WTC11 (cell line): ENCODE measurements around the gene TRPV6.

Experiments used
- ATF2 ChIP-seq: sonication (generic); formaldehyde crosslinking; IDR thresholded peaks from 2 replicates; pipeline ENCODE4 v1.8.1; 2022; ENCODE audit warnings: low read depth, missing genetic modification reagents, borderline replicate concordance
- CTCF ChIP-seq: fragments of 200-600 bp; IDR thresholded peaks from 2 replicates; pipeline ENCODE4 v1.8.0; 2022; ENCODE audit warnings: antibody characterized with exemption
- E2F4 ChIP-seq: sonication (generic); formaldehyde crosslinking; IDR thresholded peaks from 2 replicates; pipeline ENCODE4 v1.8.1; 2022; ENCODE audit warnings: low read depth, mild to moderate bottlenecking, moderate library complexity, missing genetic modification reagents, borderline replicate concordance
- ELF4 ChIP-seq: sonication (generic); formaldehyde crosslinking; IDR thresholded peaks from 2 replicates; pipeline ENCODE4 v1.8.1; 2022; ENCODE audit warnings: low read depth, mild to moderate bottlenecking, moderate library complexity, missing genetic modification reagents
- FOXP1 ChIP-seq: sonication (generic); formaldehyde crosslinking; IDR thresholded peaks from 2 replicates; pipeline ENCODE4 v1.8.0; 2022; ENCODE audit warnings: missing genetic modification reagents, mild to moderate bottlenecking, moderate library complexity, borderline replicate concordance
- ZNF232 ChIP-seq: sonication (generic); formaldehyde crosslinking; IDR thresholded peaks from 2 replicates; pipeline ENCODE4 v1.8.0; 2022; ENCODE audit warnings: mild to moderate bottlenecking, missing genetic modification reagents
- TF ChIP-seq, protein P1 (sequence below): sonication (generic); formaldehyde crosslinking; IDR thresholded peaks from 2 replicates; pipeline ENCODE4 v1.8.0; 2022; ENCODE audit warnings: mild to moderate bottlenecking, missing genetic modification reagents
- TF ChIP-seq, protein P2 (sequence below): sonication (generic); formaldehyde crosslinking; IDR thresholded peaks from 2 replicates; pipeline ENCODE4 v1.8.0; 2023; ENCODE audit warnings: mild to moderate bottlenecking, missing genetic modification reagents
- TF ChIP-seq, protein P3 (sequence below): sonication (generic); formaldehyde crosslinking; IDR thresholded peaks from 2 replicates; pipeline ENCODE4 v1.8.1; 2023; ENCODE audit warnings: mild to moderate bottlenecking, missing genetic modification reagents, moderate library complexity

GRCh38 chr7:142869434-142869833 lies 16.1 kb downstream of the TRPV6 start:
- TF ChIP-seq FOXP1 (CRISPR knock-in tag) (no peak), E2F4 (CRISPR knock-in tag) (no peak), ZNF232 (CRISPR knock-in tag) (no peak), ATF2 (no peak), CTCF (no peak), ELF4 (CRISPR knock-in tag) (no peak)
- TF ChIP-seq, protein P1, sequence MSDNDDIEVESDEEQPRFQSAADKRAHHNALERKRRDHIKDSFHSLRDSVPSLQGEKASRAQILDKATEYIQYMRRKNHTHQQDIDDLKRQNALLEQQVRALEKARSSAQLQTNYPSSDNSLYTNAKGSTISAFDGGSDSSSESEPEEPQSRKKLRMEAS (CRISPR knock-in tag), result no peak
- TF ChIP-seq, protein P2, sequence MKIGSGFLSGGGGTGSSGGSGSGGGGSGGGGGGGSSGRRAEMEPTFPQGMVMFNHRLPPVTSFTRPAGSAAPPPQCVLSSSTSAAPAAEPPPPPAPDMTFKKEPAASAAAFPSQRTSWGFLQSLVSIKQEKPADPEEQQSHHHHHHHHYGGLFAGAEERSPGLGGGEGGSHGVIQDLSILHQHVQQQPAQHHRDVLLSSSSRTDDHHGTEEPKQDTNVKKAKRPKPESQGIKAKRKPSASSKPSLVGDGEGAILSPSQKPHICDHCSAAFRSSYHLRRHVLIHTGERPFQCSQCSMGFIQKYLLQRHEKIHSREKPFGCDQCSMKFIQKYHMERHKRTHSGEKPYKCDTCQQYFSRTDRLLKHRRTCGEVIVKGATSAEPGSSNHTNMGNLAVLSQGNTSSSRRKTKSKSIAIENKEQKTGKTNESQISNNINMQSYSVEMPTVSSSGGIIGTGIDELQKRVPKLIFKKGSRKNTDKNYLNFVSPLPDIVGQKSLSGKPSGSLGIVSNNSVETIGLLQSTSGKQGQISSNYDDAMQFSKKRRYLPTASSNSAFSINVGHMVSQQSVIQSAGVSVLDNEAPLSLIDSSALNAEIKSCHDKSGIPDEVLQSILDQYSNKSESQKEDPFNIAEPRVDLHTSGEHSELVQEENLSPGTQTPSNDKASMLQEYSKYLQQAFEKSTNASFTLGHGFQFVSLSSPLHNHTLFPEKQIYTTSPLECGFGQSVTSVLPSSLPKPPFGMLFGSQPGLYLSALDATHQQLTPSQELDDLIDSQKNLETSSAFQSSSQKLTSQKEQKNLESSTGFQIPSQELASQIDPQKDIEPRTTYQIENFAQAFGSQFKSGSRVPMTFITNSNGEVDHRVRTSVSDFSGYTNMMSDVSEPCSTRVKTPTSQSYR (CRISPR knock-in tag), result no peak
- TF ChIP-seq, protein P3, sequence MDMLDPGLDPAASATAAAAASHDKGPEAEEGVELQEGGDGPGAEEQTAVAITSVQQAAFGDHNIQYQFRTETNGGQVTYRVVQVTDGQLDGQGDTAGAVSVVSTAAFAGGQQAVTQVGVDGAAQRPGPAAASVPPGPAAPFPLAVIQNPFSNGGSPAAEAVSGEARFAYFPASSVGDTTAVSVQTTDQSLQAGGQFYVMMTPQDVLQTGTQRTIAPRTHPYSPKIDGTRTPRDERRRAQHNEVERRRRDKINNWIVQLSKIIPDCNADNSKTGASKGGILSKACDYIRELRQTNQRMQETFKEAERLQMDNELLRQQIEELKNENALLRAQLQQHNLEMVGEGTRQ (CRISPR knock-in tag), result no peak
